DOHH2 (cell line): Measurements from ENCODE around the gene ORC4.

Experiments
- EZH2phosphoT487 ChIP-seq: fragments of 200-600 bp; sonication (generic); IDR thresholded peaks from 2 replicates; pipeline ENCODE4 v1.6.1; 2017; ENCODE audit warnings: borderline replicate concordance, mild to moderate bottlenecking, antibody characterized with exemption, low read length, moderate library complexity, mixed read lengths
- TF ChIP-seq, protein P1 (sequence below): fragments of 200-600 bp; sonication (generic); IDR thresholded peaks from one replicate; pipeline ENCODE4 v1.5.1; 2014; ENCODE audit warnings: antibody characterized with exemption, mild to moderate bottlenecking, low read depth, low read length; ENCODE audit not compliant: poor library complexity, severe bottlenecking

DNA sequence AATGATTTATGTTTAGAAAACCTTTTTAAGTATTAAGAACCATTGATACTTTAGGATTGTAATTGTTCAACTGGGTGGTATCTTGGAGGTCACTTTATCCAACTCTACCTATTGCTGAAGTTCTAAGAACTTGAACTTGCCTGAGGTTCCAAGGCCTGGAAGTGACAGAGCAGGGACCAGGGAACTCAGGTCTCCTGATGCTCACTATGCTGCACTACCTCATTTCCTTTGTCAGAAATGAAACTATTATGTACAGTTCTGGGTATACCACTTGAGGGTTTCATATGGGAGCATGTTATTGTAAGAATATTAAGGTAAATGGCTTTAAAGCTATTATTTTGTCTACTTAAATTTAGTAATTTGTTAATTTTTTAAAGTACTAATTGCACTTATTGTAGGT is 3.3 kb upstream of the ORC4 start:
- TF ChIP-seq, protein P1, sequence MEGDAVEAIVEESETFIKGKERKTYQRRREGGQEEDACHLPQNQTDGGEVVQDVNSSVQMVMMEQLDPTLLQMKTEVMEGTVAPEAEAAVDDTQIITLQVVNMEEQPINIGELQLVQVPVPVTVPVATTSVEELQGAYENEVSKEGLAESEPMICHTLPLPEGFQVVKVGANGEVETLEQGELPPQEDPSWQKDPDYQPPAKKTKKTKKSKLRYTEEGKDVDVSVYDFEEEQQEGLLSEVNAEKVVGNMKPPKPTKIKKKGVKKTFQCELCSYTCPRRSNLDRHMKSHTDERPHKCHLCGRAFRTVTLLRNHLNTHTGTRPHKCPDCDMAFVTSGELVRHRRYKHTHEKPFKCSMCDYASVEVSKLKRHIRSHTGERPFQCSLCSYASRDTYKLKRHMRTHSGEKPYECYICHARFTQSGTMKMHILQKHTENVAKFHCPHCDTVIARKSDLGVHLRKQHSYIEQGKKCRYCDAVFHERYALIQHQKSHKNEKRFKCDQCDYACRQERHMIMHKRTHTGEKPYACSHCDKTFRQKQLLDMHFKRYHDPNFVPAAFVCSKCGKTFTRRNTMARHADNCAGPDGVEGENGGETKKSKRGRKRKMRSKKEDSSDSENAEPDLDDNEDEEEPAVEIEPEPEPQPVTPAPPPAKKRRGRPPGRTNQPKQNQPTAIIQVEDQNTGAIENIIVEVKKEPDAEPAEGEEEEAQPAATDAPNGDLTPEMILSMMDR, result no peak
- TF ChIP-seq EZH2phosphoT487, result no peak
